GM19239 (cell line): ENCODE results near the gene ADGRD1.
"Not testable (repeated sequence)": the region's sequence is repeated elsewhere in the genome, so short reads cannot be mapped to it uniquely, and the experiment has no call there.

Experiments used
- DNase-seq: peaks from one replicate; pipeline ENCODE4 v3.0.0; 2011; ENCODE audit warnings: low spot score; ENCODE audit not compliant: insufficient read length
- FAIRE-seq: peaks from 2 replicates; lab custom pipeline; 2011; peaks lifted over from hg19 to GRCh38; lab: Jason Lieb, UNC

ADGRD1 gene

GRCh38 chr12:130953771-130954543, at the start of gene ADGRD1:
TSS of gene ADGRD1 (plus strand) at chr12:130953907. CDS start at chr12:130954466, 559 bp downstream.
- FAIRE-seq = no peak
- DNase-seq = peak; percentile 18

GRCh38 chr12:130904064-130904463, 49.6 kb upstream of the ADGRD1 start:
- FAIRE-seq = no peak
- no peak for DNase-seq

GRCh38 chr12:130904936-130905455, 48.7 kb upstream of the ADGRD1 start:
- not testable (repeated sequence) for DNase-seq, FAIRE-seq

DNA sequence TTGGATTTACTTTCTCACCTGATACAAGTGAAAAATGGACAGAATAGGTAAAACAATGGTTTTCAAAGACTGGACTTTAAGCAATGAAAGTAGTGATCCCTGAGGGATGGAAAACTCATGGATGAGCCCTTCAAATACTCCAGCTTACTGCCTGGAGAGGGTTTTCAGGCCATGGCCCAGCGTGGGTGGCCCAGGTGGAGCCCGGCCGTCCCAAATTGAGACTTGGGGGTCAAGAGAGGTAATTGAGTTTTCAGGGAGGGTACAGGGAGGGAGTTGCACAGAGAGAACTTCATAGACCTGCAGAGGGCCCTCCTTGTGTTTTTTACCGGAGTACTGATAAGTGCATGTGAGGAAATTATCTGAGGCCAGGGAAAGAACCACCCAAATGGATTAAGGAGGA, 44.6 kb upstream of the ADGRD1 start:
- FAIRE-seq = no peak

GRCh38 chr12:130911193-130911592, 42.5 kb upstream of the ADGRD1 start:
- DNase-seq (no peak), FAIRE-seq (no peak)

More for the DNA sequence above, 44.6 kb upstream of the ADGRD1 start:
- no peak for DNase-seq

DNA sequence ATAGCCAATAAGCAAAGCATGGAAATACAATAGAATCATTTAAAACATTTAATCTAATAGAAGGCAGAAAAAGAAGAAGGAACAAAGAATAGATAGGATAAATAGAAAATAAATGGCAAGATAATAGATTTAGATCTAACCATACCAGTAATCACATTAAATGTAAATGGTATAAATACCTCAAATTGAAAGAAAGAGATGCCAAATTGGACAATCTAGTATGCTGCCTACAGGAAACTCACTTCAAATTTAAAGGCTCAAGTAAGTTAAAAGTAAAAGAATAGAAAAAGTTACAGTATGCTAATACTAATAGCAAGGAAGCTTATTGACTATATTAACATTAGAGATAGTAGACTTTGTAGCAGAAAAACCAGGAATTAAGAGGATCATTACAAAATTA, 41.8 kb upstream of the ADGRD1 start:
- FAIRE-seq = no peak
- DNase-seq = no peak

GRCh38 chr12:130916241-130916911, 37.3 kb upstream of the ADGRD1 start:
- FAIRE-seq = no peak
- DNase-seq = peak; percentile 48

GRCh38 chr12:130917607-130918006, 36.1 kb upstream of the ADGRD1 start:
- FAIRE-seq (no peak), DNase-seq (no peak)

DNA sequence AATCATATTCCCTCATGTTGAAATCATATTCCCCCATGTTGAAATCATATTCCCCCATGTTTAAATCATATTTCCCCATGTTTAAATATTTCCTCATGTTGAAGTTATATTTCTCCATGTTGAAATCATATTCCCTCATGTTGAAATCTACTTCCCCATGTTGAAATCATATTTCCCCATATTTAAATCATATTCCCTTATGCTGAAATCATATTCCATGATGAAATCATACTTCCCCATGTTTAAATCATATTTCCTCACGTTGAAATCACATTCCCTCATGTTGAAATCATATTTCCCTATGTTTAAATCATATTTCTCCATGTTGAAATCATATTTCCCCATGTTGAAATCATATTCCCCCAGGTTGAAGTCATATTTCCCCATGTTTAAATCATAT, 34.6 kb upstream of the ADGRD1 start:
- FAIRE-seq (no peak), DNase-seq (no peak)

- FAIRE-seq = no peak
- no peak for DNase-seq
Measured at GRCh38 chr12:130920119-130920703, 33.5 kb upstream of the ADGRD1 start.

DNA sequence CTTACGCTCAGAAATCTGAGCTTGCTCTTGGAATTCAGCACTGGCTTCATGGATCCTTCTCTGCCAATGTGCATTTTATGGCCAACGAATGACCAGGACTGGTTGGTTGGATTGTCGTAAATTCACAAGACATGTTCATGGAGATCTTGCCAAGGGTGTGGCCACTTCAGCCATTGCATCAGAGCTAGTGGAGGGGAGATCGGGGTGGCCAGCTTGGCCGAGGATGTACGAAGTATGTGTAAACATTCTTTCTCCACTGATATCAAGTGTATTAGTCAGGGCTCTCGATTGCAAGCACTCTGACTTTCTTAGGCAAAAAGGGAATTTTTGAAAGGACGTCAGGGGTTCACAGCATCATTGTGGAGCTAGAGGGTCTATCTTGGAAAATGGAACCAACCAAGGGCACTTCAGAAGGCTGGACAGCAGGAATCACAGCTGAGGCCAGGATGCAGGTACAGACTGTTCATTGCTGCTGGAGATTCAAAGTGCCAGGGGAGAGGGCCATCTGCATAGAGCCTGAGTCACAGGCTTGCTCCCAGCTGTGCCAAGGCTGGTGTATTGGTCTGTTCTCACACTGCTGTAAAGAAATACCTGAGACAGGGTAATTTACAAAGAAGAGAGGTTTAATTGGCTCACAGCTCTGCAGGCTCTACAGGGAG, 32.9 kb upstream of the ADGRD1 start:
- DNase-seq (no peak), FAIRE-seq (no peak)

GRCh38 chr12:130922511-130922953, 31.2 kb upstream of the ADGRD1 start:
- DNase-seq (no peak), FAIRE-seq (no peak)

DNA sequence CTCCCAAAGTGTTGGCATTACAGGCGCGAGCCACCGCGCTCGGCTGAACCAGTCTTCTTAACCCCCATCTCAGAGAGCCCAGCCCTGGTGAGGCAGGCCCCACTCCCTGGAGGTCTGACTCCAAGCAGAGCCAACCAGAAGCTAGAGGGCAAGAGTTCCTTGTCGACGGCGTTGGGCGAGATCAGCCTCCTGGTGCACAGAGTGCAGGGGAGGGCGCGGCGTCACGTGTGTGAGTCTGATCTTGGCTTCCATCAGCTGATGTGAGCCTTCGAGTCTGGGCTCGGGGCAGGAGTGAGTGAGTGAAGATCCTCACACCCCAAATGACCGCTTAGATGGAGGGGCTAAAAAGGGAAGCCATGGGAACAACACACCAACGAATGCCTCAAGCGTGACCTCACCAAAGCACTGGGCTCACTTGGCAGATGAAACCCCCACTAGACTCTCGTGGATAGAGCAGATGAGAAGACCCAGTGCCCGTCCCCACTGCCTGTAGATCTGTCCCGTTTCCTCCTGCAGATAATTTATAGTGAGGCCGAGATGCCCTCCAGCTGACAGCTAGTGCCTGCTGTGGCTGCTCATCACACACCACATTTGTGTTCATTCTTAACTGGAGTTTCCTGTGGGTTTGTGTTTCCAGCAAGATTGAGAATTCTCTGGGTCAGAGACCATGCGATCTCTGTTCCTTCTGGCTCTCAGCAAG, 28.6 kb upstream of the ADGRD1 start:
- FAIRE-seq (no peak), DNase-seq (no peak)

- no peak for DNase-seq
- FAIRE-seq = no peak
Measured at GRCh38 chr12:130925666-130926015, 28.1 kb upstream of the ADGRD1 start.

DNA sequence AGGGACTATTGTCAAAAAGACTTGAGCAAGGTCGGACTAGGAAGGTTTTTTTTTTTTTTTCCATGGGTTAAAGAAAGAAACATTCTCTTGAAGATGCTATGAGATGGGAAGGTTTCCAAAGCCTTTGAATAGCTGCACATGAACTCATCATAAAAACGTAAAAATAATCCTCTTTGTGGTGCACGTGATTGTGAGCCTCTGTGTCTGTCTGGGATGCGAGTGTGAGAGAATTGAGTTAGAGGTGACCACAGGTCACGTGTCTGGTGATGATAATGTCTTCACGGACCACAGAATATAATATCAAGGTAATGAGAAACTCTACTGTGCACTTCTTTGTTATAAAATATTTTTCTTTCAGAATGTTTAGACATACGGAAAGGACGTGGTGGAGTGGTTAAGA, 24.3 kb upstream of the ADGRD1 start:
- FAIRE-seq (no peak), DNase-seq (no peak)

GRCh38 chr12:130932061-130932930, 21.4 kb upstream of the ADGRD1 start:
- DNase-seq (no peak), FAIRE-seq (no peak)

DNA sequence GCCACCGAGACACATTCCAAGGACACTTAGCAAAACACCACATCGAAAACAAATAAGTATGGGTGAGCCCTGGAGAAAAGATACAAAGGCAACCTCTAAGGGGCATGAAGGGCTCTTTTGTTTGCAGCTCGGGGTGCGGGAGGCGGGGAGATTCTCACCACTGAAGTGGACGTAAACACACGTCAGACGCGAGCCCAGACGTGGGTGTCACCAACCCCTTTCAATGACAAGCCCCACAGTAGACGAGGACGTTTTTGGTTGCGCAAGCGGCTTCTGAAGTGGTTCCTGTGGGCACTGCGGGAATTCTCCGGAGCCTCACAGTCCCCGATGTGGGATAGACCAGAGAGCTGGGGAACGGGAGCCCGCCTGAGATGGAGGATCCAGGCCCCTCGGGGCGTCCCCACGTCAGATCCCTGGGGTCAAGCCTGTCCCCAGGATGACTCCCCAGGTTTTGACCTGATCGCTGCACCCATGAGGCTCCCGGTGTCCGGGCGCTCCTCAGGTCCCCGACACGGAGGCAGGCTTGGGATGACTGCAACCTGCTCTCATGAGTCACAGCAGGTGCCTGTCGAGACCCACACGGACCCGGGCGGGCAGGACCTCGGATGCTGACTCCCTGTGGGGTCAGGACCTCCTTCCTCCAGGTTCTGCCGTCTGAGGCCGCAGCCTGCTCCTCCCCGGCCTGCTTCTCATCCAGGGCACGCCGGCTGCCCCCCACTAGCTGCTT, 20.3 kb upstream of the ADGRD1 start:
- no peak for DNase-seq
- no peak for FAIRE-seq

- DNase-seq (no peak), FAIRE-seq (no peak)
Measured at GRCh38 chr12:130934753-130935152, 19.0 kb upstream of the ADGRD1 start.
